Measurements from ENCODE around the gene BRAF.
A peak's percentile ranks its signal among the peaks of the same experiment; 100 is the strongest.
"Not testable (repeated sequence)": the region's sequence is repeated elsewhere in the genome, so short reads cannot be mapped to it uniquely, and the experiment has no call there.

The BRAF gene

DNA sequence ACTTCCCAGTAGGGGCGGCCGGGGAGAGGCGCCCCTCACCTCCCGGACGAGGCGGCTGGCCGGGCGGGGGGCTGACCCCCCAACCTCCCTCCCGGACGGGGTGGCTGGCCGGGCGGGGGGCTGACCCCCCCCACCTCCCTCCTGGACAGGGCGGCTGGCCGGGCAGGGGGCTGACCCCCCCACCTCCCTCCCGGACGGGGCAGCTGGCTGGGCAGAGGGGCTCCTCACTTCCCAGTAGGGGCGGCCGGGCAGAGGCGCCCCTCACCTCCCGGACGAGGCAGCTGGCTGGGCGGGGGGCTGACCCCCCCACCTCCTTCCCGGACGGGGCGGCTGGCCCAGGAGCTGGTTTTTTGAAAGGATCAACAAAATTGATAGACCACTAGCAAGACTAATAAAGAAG is 161.6 kb downstream of the BRAF start:
- DNase-seq: not testable (repeated sequence)

DNA sequence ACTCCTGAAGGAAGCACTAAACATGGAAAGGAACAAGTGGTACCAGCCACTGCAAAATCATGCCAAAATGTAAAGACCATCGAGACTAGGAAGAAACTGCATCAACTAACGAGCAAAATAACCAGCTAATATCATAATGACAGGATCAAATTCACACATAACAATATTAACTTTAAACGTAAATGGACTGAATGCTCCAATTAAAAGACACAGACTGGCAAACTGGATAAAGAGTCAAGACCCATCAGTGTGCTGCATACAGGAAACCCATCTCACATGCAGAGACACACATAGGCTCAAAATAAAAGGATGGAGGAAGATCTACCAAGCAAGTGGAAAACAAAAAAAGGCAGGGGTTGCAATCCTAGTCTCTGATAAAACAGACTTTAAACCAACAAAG is 163.4 kb downstream of the BRAF start:
- not testable (repeated sequence) for DNase-seq

DNA sequence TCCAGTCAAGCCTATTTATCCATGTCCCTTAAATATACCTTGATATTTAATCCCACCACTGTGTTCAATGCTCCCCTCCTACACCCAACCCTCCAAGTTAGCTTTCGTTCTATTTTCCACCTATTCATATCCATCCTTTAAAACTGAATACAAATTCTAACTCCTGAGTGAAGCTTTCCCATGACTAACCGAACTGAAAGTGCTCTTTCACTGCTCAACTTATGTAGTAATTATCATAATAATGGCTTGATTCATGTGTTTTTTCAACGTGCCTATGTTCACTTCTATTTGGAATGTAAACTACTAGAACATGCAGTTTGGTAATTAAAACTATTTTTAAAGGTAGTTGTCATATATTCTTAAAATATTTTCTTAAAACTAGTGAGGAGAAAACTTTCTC is 170.2 kb downstream of the BRAF start:
- no peak for DNase-seq

DNA sequence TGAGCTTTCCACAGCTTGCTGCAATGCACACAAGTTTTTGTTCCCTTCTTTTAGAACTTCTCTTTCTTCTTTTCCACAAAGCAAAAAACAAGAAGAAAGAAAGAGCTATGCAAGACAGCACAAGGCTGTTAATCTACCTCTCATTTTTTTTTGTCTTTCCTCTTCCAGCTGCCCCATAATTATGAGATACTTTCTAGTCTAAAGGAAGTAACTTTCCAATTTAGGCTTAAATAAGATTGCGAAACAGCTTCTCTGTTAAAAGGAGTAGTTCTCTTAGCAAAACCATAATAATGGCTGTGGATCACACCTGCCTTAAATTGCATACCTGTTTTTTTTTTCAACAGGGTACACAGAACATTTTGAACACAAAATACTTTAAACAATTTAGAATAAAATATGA is 172.2 kb downstream of the BRAF start:
- DNase-seq: no peak

DNA sequence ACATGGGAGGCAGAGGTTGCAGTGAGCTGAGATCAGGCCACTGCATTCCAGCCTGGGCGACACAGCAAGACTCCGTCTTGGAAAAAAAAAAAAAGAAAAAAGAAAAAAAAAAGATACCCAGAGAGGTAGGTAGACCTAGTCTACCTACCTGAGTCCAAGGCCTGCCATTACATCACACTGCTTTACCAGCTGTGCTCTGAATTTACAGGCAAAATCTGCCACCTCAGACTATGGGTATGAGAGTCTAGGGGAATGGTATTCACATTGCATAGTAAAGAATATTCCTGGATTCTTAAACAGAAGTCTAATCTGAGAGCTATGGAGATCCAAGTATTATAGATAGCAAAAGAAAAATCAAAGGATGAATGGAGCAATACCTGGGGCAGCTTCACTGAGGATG is 178.0 kb downstream of the BRAF start:
- no peak for DNase-seq

DNA sequence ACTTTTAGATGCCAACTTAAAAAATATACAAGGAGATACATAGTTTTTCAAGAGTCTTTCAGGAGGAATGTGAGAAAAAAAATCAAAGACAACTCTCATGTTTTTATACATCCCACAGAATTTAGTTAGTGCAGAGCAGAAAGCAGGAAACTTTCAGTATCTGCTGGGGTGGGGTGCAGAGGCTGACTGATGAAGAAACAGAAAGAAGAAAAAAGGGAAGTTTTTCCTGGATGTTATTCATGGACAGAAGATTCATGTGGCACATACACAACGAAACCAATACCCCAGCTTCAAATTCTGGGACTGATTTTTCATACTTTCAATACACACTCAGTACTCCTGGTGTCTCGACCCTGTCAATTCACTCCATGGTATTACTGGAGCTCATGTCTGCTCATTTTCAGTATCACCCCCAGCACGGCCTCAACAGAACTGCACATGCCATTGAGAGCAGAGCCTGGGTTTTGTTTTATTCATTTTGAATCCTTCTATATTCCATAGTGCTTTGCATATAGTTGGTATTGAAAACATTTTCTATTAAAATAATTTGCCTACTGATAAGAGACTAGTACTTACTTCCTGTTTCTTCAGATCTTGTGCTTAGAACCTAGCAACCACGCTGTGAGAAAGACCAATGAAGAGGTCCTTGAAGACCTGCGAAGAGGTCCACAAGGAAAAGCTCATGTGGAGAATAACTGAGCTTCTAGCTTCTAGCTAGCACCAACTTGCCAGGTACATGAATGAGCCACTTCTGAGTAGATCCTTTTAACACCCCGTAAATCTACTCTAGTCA is 179.3 kb downstream of the BRAF start:
- no peak for DNase-seq

DNA sequence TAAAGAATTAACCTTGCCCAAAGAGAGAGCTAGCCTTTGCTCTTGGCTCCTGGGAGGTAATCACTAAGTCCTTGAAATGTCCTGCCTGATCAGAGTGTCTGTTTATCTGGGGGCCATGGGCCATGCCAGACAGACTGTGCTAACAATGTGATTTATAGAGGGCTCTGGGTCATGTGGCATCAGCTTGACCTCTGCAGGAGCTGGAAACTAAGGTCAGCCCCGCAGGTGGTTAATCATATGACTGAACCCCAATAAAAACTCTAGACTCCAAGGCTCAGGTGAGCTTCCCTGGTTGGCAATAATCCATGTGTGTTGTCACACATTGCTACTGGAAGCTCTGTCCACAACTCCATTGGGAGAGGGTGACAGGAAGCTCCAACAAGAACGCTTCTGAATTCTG is 180.7 kb downstream of the BRAF start:
- no peak for DNase-seq

DNA sequence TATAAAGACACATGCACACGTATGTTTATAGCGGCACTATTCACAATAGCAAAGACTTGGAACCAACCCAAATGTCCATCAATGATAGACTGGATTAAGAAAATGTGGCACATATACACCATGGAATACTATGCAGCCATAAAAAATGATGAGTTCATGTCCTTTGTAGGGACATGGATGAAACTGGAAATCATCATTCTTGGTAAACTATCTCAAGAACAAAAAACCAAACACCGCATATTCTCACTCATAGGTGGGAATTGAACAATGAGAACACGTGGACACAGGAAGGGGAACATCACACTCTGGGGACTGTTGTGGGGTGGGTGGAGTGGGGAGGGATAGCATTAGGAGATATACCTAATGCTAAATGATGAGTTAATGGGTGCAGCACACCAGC is 181.5 kb downstream of the BRAF start:
- DNase-seq: not testable (repeated sequence)

DNA sequence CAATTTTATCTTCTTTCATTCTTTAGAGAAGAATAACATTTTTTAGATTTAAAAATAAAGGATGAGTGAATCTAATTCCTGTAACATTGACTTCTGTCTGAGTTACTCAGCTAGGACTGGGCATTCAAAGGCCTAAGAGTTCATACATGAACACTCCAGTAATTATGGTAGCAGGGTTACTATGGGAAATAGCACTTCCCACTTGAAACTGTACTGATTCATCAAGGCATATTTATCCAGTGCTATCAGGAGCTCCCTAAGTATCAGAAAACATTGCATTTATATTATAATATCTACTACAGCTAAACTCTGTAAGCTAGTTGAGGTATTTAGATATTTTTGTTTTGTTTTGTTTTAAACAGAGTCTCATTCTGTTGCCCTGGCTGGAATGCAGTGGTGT is 186.4 kb downstream of the BRAF start:
- DNase-seq: no peak

DNA sequence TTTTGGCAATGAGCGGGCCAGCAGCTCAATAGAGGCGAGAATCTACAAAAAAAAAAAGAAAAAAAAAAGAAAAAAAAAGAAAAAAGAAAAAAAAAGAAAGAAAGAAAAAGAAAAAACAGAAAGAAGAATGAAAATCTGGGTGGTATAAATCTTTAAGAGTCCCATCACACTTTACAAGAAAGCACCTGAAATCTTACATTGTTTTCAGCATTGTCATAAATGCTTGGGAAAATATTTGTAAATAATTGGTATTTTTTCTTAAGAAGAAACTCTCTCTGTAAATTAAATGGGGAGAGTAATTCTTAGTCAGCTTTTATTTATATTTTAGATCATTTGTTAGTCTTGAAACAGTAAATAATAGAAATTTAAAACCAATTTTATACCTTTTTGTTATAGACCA is 190.0 kb downstream of the BRAF start:
- no peak for DNase-seq

DNA sequence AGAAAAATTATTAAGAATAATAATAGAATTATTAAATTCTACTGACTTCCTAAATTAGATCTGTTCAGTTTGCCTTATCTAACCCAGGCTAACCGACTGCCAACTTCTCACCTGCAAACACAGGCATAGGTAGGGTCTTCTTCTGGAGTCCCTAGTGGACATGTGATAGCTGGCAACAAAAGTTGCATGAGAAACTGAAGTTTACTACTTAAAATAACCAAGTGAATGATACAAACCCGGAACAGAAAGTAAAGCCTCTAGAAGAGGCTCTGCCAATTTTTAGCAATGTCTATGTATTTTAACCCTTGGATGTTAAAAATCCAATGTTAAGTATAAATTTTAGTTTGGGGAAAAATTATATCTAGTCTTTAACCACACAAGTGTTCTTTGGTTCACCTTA is 190.6 kb downstream of the BRAF start:
- DNase-seq: no peak

DNA sequence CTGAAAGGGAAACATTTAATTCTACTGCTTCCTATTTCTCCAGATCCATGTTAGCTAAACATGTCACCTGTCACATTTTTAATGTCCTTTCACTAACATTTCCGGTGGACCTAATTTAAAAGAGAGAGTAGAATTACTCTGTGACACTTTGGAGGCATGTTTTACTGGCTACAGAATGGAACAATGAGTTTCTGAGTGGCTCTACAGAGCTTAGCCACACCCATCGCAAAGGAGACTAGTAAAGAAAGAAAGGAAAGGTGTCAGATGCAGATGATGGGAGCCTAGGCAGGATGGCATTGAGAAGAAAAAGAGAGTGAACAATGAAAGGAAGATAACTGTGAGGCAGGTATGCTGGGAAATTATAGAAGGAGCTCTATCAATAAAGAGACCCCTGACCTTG is 192.3 kb downstream of the BRAF start:
- no peak for DNase-seq

DNA sequence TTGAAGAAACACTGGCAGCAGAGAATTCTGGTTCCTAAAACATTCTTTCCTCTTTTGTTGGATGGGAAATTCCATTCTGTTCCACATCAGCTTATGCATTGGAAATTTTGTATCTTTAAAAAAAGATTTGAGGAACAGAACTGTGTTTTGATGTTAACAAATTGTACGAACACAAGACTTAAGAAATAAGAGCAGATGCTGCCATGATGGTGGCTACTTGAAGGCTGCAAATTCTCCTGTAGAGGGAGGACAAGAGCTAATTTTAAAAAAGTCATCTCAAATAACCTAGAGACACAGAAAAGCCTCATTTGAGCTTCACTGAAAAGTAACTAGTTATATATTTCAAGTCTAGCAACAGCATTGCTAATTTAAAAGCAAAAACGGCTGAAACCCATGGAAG is 198.4 kb downstream of the BRAF start:
- peak; percentile 22 for DNase-seq

DNA sequence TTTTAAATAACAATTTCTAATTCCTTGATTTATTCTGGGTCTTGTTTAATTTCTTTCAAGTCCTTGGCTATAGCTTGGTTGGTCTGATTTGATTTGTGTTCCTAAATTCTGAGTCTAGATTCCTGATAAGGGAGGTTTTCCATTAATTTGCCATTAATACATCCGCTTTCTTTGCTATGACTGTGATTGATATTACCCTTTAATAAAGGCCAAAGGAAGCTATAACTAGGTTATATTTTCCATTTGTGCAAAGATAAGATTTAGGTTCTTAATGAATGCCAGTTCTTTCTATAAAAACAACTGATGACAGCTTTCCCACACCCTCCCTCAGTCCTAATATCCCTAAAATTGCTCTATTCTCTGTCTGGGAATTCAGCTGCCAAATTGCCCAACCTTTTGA is 200.0 kb downstream of the BRAF start:
- DNase-seq: no peak

DNA sequence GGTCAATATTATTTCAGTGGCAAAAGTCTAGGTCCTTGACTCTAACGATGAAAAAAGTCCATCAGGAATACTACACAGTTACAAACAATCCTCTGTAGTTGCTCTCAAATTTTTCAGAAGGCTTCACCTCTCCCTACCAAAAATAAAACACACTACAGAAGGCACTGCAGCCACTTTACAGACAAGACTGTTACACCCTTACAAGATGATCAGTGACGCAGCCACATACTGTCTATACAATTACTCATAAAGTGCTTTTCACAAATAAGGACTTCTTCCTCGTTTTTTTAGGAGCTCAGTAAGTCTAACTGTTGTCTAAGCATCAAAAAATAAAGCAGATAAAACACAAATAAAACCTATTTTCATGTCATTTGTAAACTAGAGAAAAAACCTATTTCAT is 201.2 kb downstream of the BRAF start:
- no peak for DNase-seq

DNA sequence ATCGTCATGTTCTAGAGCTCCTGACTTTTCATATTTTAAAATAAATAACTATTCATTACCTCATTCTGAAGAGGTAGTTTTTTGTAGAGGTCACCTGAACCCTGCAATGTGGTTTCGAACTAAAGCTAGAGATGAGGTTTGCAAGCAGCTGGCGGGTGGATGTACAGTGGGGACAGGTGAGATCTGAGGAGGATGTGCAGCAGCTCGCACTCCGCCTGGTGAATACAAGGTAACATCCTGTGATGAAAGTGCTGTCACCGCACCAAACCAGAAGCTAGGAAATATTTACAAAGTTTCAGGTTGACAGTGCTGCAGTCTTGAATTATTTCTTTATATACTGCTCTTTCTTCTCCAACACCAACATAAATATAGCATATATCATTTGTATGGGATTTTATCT is 201.7 kb downstream of the BRAF start:
- no peak for DNase-seq

DNA sequence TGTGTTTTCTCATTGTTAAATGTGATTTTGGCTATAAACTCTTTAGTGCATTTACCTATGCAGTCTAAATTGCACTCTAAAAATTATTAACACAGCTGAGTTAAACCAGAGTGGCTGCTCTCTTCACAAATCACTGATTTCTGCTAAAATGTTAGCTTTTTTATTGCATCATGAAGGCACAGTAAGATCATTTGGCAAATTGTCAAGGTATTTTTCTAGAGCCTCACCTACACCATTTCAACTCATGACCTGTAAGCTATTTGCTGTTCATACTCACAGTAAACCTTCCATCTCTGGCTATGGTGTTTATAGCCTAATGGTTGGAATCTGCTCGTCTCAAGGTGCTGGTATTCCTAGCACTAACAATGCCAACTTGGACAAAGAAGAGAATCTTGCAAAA is 202.5 kb downstream of the BRAF start:
- no peak for DNase-seq

DNA sequence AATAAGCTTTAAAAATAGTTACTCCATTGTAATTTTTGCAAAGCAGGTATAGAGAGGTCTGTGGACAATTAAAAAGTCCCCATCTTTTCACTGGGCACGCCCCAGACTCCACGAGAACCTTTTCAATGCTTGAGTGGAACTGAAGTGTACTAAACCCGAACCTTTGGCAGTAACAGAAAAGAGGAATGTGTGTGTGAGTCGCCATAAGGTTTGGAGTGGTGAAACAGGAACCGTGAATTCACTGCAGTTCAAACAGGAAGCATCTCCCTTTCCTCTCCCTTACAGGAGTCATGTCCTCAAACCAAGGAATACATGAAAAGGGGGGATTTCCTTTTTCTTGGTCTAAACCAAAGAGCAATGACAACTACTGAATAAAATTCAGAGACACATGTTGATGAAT is 205.0 kb downstream of the BRAF start:
- no peak for DNase-seq

DNA sequence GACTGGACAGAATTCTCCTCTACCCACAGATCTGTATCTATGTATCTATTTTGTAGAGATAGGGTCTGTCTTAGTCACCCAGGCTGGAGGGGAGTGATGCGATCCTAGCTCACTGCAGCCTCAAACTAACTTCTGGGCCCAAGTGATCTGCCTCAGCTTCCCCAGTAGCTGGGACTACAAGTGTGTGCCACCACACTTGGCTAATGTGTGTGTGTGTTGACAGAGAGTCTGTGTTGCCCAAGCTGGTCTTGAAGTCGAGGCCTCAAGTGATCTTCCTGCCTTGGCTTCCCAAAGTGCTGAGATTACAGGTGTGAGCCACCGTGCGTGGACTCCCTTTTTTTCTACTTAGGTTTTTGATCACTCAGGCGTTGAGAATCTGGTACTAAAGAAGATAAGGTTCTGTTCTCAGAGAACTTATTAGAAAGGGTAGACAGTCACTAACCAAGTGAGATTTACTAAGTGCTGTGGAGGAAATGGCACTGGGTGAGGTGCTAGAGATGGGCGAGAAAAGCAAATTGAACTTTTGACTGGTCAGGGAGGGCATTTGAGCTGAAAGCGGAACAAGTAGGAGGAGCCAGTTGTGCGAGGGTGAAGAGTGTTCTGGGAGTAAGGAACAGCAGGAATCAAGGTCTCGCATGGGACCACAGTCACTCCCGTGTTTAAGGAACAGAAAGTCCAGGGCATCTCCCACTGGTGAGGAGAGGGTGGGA is 210.2 kb downstream of the BRAF start:
- DNase-seq: no peak

DNA sequence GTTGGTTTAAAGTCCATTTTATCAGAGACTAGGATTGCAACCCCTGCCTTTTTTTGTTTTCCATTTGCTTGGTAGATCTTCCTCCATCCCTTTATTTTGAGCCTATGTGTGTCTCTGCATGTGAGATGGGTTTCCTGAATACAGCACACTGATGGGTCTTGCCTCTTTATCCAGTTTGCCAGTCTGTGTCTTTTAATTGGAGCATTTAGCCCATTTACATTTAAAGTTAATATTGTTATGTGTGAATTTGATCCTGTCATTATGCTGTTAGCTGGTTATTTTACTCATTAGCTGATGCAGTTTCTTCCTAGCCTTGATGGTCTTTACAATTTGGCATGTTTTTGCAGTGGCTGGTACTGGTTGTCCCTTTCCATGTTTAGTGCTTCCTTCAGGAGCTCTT is 212.3 kb downstream of the BRAF start:
- not testable (repeated sequence) for DNase-seq

DNA sequence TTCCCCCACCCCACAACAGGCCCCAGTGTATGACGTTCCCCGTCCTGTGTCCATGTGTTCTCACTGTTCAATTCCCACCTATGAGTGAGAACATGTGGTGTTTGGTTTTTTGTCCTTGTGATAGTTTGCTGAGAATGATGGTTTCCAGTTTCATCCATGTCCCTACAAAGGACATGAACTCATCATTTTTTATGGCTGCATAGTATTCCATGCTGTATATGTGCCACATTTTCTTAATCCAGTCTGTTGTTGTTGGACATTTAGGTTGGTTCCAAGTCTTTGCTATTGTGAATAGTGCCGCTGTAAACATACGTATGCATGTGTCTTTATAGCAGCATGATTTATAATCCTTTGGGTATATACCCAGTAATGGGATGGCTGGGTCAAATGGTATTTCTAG is 216.0 kb downstream of the BRAF start:
- DNase-seq: not testable (repeated sequence)

DNA sequence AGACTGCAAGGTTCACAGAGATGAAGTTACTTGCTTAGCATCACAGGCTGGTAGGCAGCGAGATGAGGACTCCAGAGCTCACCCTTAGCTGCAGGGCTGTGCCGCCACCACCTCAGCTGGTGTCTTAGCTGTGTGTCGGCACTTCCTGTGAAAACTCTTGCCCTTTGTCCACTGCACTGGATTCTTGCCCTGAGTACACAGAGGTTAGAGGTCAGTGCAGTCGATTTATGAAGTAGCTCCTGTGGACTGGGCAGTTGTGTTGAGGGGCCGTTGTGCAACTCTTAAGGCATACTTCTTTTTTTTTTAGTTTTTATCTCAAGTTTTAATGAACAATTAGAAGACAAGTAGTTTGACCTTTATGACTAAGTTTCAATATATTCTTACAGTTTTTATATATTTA is 217.6 kb downstream of the BRAF start:
- DNase-seq: no peak

DNA sequence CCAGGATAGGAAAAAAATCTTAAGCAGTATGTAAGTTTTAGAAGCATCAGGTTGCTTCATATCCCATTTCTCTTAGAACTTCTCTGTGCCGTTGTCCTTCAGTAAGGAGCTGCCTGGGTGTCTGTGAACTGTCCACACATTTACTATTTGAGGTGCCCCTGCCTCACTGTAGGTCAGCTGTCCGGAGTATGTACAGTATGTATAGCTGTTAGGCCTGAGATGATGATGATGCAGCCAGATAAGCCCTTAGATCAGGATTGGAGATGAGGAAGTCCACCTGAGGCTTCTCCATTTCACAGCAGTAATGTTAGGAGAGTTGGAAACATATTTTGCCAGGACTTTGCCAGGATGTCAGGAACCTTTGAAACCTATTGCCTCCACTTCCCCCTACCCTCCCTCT is 220.5 kb downstream of the BRAF start:
- no peak for DNase-seq

DNA sequence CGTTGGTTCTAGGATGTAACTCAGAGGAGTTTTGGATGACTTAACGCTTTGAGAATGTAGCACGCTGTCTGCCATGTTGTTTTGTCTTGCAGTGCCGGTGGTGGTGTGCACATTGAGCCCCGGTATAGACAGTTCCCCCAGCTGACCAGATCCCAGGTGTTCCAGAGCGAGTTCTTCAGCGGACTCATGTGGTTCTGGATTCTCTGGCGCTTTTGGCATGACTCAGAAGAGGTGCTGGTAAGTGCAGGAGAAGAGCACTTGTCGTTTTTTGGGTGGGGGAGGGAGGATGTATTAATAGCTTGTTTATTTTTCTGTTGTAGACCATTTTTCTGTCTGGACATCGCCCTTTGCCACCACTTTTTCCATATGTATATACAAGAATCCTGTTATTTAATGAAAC is 222.0 kb downstream of the BRAF start:
- DNase-seq: no peak

DNA sequence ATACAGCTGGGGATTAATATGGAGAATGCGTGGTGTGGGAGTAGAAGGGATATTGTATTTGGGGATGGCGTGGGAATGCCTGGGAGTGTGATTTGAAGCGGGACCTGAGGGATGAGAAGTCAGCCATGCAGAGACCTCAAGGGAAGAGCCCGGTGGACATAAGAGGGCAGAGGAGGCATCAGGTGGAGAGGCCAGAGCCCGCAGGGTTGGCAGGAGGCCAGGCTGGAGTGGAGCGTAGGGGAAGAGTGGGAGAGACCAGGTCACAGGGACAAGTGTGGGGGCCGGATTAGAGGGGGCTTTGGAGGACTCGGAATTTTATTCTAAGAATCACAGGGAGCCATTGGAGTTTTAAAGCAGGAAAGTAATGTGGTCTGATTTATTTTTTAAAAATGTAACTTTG is 226.3 kb downstream of the BRAF start:
- DNase-seq: no peak

Measured in DMS 273 treated with DMSO at 0.1 percent for 48 hours (cell line).